IMR-90 (cell line): ENCODE results near the gene CLEC2A. TPM values are rescaled to one million over a fixed set of nuclear protein-coding genes. Genes with fewer than 3 reads are reported as not detected.

ENCODE experiments used
- ATAC-seq: fragments of 200-7000 bp; cut with Tn5 transposase; 2 replicates; pipeline ENCODE4 v1.9.1; 2020; ENCODE audit warnings: low read depth, mild to moderate bottlenecking, moderate library complexity
- BruUV-seq: library from RNA; stranded (reverse); fragments of 400-500 nt; replicated peaks from 2 replicates; lab custom pipeline; 2021; lab: Mats Ljungman, UMichigan
- CTCF ChIA-PET: fragments of 300-600 bp; formaldehyde crosslinking; extraction: SDS; loops from one replicate; lab custom pipeline; 2021; ENCODE audit warnings: antibody characterized with exemption; lab: Yijun Ruan, JAX
- POLR2A ChIA-PET: fragments of 300-600 bp; sonication (Branson Sonifier 250); formaldehyde crosslinking; loops from one replicate; lab custom pipeline; 2022; ENCODE audit warnings: antibody characterized with exemption; ENCODE audit not compliant: unreplicated experiment; lab: Charles Lee
- DNase-seq: peaks from one replicate; pipeline ENCODE4 v3.0.0; 2013
- H2AFZ ChIP-seq: replicated peaks from 2 replicates; pipeline ENCODE3; 2013; ENCODE audit warnings: low read length, mild to moderate bottlenecking; ENCODE audit not compliant: poor library complexity
- H2AK5ac ChIP-seq: 2 replicates; pipeline ENCODE4 v1.6.1; 2013; ENCODE audit warnings: low read depth, low read length, inconsistent platforms
- H2AK9ac ChIP-seq: replicated peaks from 2 replicates; pipeline ENCODE3; 2013; ENCODE audit warnings: mild to moderate bottlenecking, low read depth, low read length, moderate library complexity; ENCODE audit not compliant: poor library complexity
- H2BK120ac ChIP-seq: 2 replicates; pipeline ENCODE4 v1.6.1; 2013; ENCODE audit warnings: low read depth, low read length, inconsistent platforms
- H2BK15ac ChIP-seq: 3 replicates; pipeline ENCODE4 v1.6.1; 2013; ENCODE audit warnings: low read depth, low read length, inconsistent platforms
- H2BK20ac ChIP-seq: 2 replicates; pipeline ENCODE4 v1.6.1; 2013; ENCODE audit warnings: low read depth, mild to moderate bottlenecking, inconsistent platforms, low read length, moderate library complexity
- H2BK5ac ChIP-seq: 2 replicates; pipeline ENCODE4 v1.6.1; 2013; ENCODE audit warnings: mild to moderate bottlenecking, low read depth, low read length, inconsistent platforms; ENCODE audit not compliant: poor library complexity, severe bottlenecking
- H3K14ac ChIP-seq: replicated peaks from 2 replicates; pipeline ENCODE4 v1.6.1; 2013; ENCODE audit warnings: low read depth, low read length, inconsistent platforms
- H3K18ac ChIP-seq: 2 replicates; pipeline ENCODE4 v1.6.1; 2013; ENCODE audit warnings: low read depth, low read length, control low read depth
- H3K23ac ChIP-seq: 2 replicates; pipeline ENCODE4 v1.6.1; 2013; ENCODE audit warnings: low read depth, low read length, inconsistent platforms
- H3K27ac ChIP-seq: 2 replicates; pipeline ENCODE4 v1.5.1; 2013; ENCODE audit warnings: mild to moderate bottlenecking, control low read depth, low read length; ENCODE audit not compliant: insufficient read depth
- H3K27me3 ChIP-seq: 2 replicates; pipeline ENCODE4 v1.6.1; 2013; ENCODE audit warnings: low read length; ENCODE audit not compliant: control insufficient read depth, insufficient read depth
- H3K36me3 ChIP-seq: 2 replicates; pipeline ENCODE4 v1.6.1; 2013; ENCODE audit warnings: low read length, mixed read lengths; ENCODE audit not compliant: control insufficient read depth, insufficient read depth
- H3K4ac ChIP-seq: 2 replicates; pipeline ENCODE4 v1.6.1; 2013; ENCODE audit warnings: low read depth, low read length, inconsistent platforms
- H3K4me1 ChIP-seq: 2 replicates; pipeline ENCODE4 v1.6.1; 2013; ENCODE audit warnings: low read length, mixed read lengths; ENCODE audit not compliant: control insufficient read depth, insufficient read depth
- H3K4me2 ChIP-seq: 2 replicates; pipeline ENCODE4 v1.6.1; 2013; ENCODE audit warnings: low read depth, mild to moderate bottlenecking, control low read depth, low read length, moderate library complexity
- H3K4me3 ChIP-seq: 2 replicates; pipeline ENCODE4 v1.5.1; 2013; ENCODE audit warnings: low read depth, mild to moderate bottlenecking, control low read depth, low read length, moderate library complexity; ENCODE audit not compliant: insufficient read depth
- H3K56ac ChIP-seq: 2 replicates; pipeline ENCODE4 v1.6.1; 2013; ENCODE audit warnings: low read length, inconsistent platforms; ENCODE audit not compliant: insufficient read depth; ENCODE audit errors: extremely low read depth
- H3K79me1 ChIP-seq, 2 experiments: 2 replicates each; pipeline ENCODE4 v1.6.1; 2013; ENCODE audit warnings: low read length in 2 of 2, inconsistent platforms in 1 of 2, low read depth in 1 of 2
- H3K9ac ChIP-seq: 2 replicates; pipeline ENCODE4 v1.6.1; 2013; ENCODE audit warnings: low read depth, low read length, control low read depth
- H3K9me1 ChIP-seq: 2 replicates; pipeline ENCODE4 v1.6.1; 2013; ENCODE audit warnings: low read length, inconsistent platforms; ENCODE audit not compliant: insufficient read depth
- H3K9me3 ChIP-seq: 2 replicates; pipeline ENCODE4 v1.6.1; 2013; ENCODE audit warnings: low read length; ENCODE audit not compliant: control insufficient read depth, insufficient read depth
- H4K20me1 ChIP-seq: 2 replicates; pipeline ENCODE4 v1.6.1; 2013; ENCODE audit warnings: low read length, inconsistent platforms; ENCODE audit not compliant: insufficient read depth
- H4K5ac ChIP-seq: 2 replicates; pipeline ENCODE4 v1.6.1; 2013; ENCODE audit warnings: mild to moderate bottlenecking, low read depth, low read length, control low read depth
- H4K8ac ChIP-seq, 2 experiments: 2 replicates each; pipeline ENCODE4 v1.6.1; 2013; ENCODE audit warnings: low read depth in 2 of 2, low read length in 2 of 2, control low read depth in 1 of 2, inconsistent platforms in 1 of 2
- H4K91ac ChIP-seq: 2 replicates; pipeline ENCODE4 v1.6.1; 2013; ENCODE audit warnings: low read depth, low read length, inconsistent platforms; ENCODE audit not compliant: insufficient read depth
- CEBPB ChIP-seq: IDR thresholded peaks from 2 replicates; pipeline ENCODE4 v1.6.1; 2012; ENCODE audit warnings: low read depth, low read length, improper control_type of control experiment
- WGBS, 2 experiments: methylation state at CpG; one replicate each; pipeline versions ENCODE4 v1.1.5 to v1.1.7; 2013; ENCODE audit warnings: missing lambda C conversion rate in 2 of 2; ENCODE audit not compliant: insufficient read length in 1 of 2; ENCODE audit errors: extremely low coverage in 2 of 2; 5-methylcytosine and 5-hydroxymethylcytosine counted together
- dilution Hi-C: fragments of 300-500 bp; cut with HindIII; formaldehyde crosslinking; loops from one replicate; pipeline ENCODE4 v1.14.3; 2018; ENCODE audit warnings: low sequenced_read_pairs; ENCODE audit not compliant: unreplicated experiment
- in situ Hi-C: fragments of 300-500 bp; cut with MboI; formaldehyde crosslinking; loops from 3 replicates; pipeline ENCODE4 v1.14.3; 2019; ENCODE audit warnings: low sequenced_read_pairs, inconsistent platforms, mixed read lengths
- intact Hi-C: fragments of 100-400 bp; cut with micrococcal nuclease; formaldehyde crosslinking; loops from 2 replicates; pipeline ENCODE4 v1.10.0; 2022
- polyA plus RNA-seq, 3 experiments: library from polyadenylated mRNA; depleted of rRNA; stranded (reverse); fragments of >200 nt; gene quantifications; 2 replicates each; pipeline ENCODE4 v1.2.3, GENCODE V29; 2012; ENCODE audit warnings: low replicate concordance in 1 of 3
- total RNA-seq: library from RNA; depleted of rRNA; stranded (reverse); fragments of >200 nt; gene quantifications from 2 replicates; pipeline ENCODE4 v1.2.3, GENCODE V29; 2012

Gene CLEC2A
- total and polyA plus RNA-seq, 2 of the 4 experiments (the other 2 are of a cell fraction) = not detected

- no peak overlapping the region for H3K14ac ChIP-seq
- no peak for ATAC-seq
- no peak overlapping the region for H4K5ac ChIP-seq
- no peak overlapping the region for H3K4me2 ChIP-seq
- in situ Hi-C loops (no loop called here), intact Hi-C loops (loop anchor here (5.0 kb wide), 1 partner anchor 200 kb away; no protein-coding TSS in a partner anchor), dilution Hi-C loops (no loop called here)
- H2BK15ac ChIP-seq = no peak overlapping the region
- H3K4me3 ChIP-seq = no peak overlapping the region
- no peak overlapping the region for H3K23ac ChIP-seq
- H4K91ac ChIP-seq = no peak overlapping the region
- no peaks in the 10 kb centered on the region for H3K4me1 ChIP-seq
- TF ChIP-seq CEBPB = no peak
- H2AFZ ChIP-seq = no peak overlapping the region
- no peak overlapping the region for H2AK9ac ChIP-seq
- H2BK120ac ChIP-seq = no peak overlapping the region
- H3K36me3 ChIP-seq = no peaks in the 10 kb centered on the region
- H3K79me1 ChIP-seq = no peaks in the 10 kb centered on the region
- no peak overlapping the region for H2BK5ac ChIP-seq
- no peak overlapping the region for H3K9ac ChIP-seq
- no peak overlapping the region for H2BK20ac ChIP-seq
- H3K27me3 ChIP-seq = peaks cover 9% of the 10 kb centered on the region
- H3K18ac ChIP-seq = no peak overlapping the region
- no TSS peak for BruUV-seq
- WGBS, 2 experiments = no CpG with 5 or more reads among the region's 1 CpG
- ChIA-PET POLR2A (no interaction called here), CTCF (no interaction called here)
- no peaks in the 10 kb centered on the region for H3K9me3 ChIP-seq
- no peak overlapping the region for H3K56ac ChIP-seq
- no peaks in the 10 kb centered on the region for H4K20me1 ChIP-seq
- no peak for DNase-seq
- H4K8ac ChIP-seq = no peak overlapping the region
- no peaks in the 10 kb centered on the region; the same call in 1 of the 2 replicates for H3K9me1 ChIP-seq
- no peak overlapping the region for H2AK5ac ChIP-seq
- H3K27ac ChIP-seq = no peak overlapping the region
- no peak overlapping the region for H3K4ac ChIP-seq
Measured at GRCh38 chr12:9941838-9942237, 9.7 kb upstream of the CLEC2A start.
